Colonic mucosa (tissue), 4 donors: ENCODE data around the gene CTNNB1. TPM values are rescaled to one million over a fixed set of nuclear protein-coding genes. Genes with fewer than 3 reads are reported as not detected.

Source experiments
- DNase-seq: peaks from one replicate; pipeline ENCODE4 v3.0.0-alpha.2; 2020
- H3K27ac ChIP-seq: fragments of 200-600 bp; one replicate; pipeline ENCODE4 v1.8.0; 2021
- H3K27me3 ChIP-seq: fragments of 200-600 bp; one replicate; pipeline ENCODE4 v1.8.0; 2021
- H3K36me3 ChIP-seq: fragments of 200-600 bp; one replicate; pipeline ENCODE4 v1.8.0; 2021
- H3K4me1 ChIP-seq: fragments of 200-600 bp; one replicate; pipeline ENCODE4 v1.8.0; 2021; ENCODE audit warnings: mild to moderate bottlenecking
- H3K4me3 ChIP-seq: fragments of 200-600 bp; one replicate; pipeline ENCODE4 v1.8.0; 2021
- H3K9ac ChIP-seq, 2 donors: one replicate each; pipeline ENCODE4 v1.7.0; 2013; ENCODE audit warnings: control low read depth in 2 of 2, low read depth in 2 of 2, low read length in 2 of 2
- H3K9me3 ChIP-seq: fragments of 200-600 bp; one replicate; pipeline ENCODE4 v1.8.0; 2021
- intact Hi-C: fragments of 100-400 bp; cut with DNase I; formaldehyde crosslinking; loops from one replicate; pipeline ENCODE4 v1.14.1; 2022
- total RNA-seq, 2 donors: library from RNA; stranded (reverse); fragmentation: NEBNext Ultra II Directional in 1 of 2; extraction: Animal tissue kit (Norgen Biotek cat#: 25700) in 1 of 2; gene quantifications; one replicate each; pipeline ENCODE4 v1.2.1, GENCODE V29; 2021
- TF ChIP-seq, protein P1 (sequence below): fragments of 200-600 bp; IDR thresholded peaks from one replicate; pipeline ENCODE4 v1.8.0; 2022; ENCODE audit warnings: antibody characterized with exemption, mild to moderate bottlenecking
- donor health status: healthy.
- donor health status: DM: no; HTN: no; CAD: no.
- donor health status: DM: no; HTN: no; CAD: no.

The CTNNB1 gene
- total RNA-seq, 2 donors from 2014 or later: 403 to 426 TPM

DNA sequence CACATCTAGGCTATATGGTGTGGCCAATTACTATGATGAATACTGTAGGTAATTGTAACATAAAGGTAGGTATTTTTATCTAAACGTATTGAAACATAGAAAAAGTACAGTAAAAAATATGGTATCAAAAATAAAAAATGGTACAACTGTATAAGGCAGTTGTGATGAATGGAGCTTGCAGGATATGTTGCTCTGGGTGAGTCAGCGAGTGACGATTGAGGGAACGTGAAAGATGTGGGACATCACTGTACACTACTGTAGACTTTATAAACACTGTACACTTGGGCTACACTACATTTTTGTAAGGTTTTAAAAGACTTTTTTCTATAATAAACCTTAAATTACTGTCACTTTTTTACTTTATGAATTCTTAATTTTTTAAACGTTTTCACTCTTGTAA lies 10.3 kb downstream of the CTNNB1 start:
- H3K9me3 ChIP-seq: no peaks in the 10 kb centered on the region
- peaks cover 7% of the 10 kb centered on the region for H3K4me1 ChIP-seq
- H3K4me3 ChIP-seq: no peak overlapping the region
- DNase-seq: no peak
- no peaks in the 10 kb centered on the region for H3K36me3 ChIP-seq
- H3K27me3 ChIP-seq: no peaks in the 10 kb centered on the region
- intact Hi-C loops: loop anchor here (10.0 kb wide), 3 partner anchors 235 to 625 kb away; no protein-coding TSS in a partner anchor
- no peak overlapping the region for H3K9ac ChIP-seq
- TF ChIP-seq, protein P1, sequence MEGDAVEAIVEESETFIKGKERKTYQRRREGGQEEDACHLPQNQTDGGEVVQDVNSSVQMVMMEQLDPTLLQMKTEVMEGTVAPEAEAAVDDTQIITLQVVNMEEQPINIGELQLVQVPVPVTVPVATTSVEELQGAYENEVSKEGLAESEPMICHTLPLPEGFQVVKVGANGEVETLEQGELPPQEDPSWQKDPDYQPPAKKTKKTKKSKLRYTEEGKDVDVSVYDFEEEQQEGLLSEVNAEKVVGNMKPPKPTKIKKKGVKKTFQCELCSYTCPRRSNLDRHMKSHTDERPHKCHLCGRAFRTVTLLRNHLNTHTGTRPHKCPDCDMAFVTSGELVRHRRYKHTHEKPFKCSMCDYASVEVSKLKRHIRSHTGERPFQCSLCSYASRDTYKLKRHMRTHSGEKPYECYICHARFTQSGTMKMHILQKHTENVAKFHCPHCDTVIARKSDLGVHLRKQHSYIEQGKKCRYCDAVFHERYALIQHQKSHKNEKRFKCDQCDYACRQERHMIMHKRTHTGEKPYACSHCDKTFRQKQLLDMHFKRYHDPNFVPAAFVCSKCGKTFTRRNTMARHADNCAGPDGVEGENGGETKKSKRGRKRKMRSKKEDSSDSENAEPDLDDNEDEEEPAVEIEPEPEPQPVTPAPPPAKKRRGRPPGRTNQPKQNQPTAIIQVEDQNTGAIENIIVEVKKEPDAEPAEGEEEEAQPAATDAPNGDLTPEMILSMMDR: no peak
- H3K27ac ChIP-seq: no peak overlapping the region

DNA sequence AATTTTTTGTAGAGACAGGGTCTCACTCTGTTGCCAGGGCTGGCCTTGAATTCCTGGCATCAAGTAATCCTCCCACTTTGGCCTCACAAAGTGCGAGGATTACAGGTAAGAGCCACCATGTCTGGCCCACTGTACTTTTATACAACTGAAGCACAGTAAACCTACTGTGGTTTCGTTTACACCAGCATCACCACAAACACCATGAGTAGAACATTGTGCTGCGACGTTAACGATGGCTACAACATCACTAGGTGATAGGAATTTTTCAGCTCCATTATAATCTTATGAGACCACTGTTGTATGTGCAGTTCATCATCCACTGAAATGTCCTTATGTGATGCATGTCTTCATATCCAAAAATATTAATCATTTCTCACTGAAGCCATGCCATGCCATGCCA lies 11.7 kb downstream of the CTNNB1 start:
- H3K27ac ChIP-seq: no peak overlapping the region

DNA sequence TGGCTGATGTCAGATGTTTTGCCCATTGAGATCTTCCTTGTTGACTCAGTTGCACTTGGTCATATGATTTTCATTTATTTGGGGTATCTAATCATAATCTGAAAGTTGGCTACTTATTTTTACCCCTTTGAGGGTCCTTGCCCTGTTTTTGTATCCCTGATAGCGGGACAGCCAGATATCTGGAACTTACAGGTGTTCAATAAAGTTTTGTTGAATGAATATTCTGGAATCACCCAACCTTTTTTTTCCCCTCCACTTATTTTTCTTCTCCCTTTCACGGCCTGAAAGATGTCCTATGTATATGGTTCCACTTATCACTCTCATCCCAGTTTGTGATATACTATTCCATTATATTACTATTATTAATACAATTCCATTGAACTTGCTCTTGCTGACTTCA lies 12.8 kb downstream of the CTNNB1 start:
- Histone ChIP-seq H3K27ac (no peak overlapping the region), H3K36me3 (no peaks in the 10 kb centered on the region), H3K4me3 (no peak overlapping the region), H3K27me3 (no peaks in the 10 kb centered on the region), H3K4me1 (peaks cover 3% of the 10 kb centered on the region), H3K9ac (no peak overlapping the region), H3K9me3 (no peaks in the 10 kb centered on the region)
- DNase-seq: no peak
- TF ChIP-seq, protein P1: no peak
- intact Hi-C loops: loop anchor here (10.0 kb wide), 1 partner anchor 627 kb away; no protein-coding TSS in a partner anchor

More for the DNA sequence above, 11.7 kb downstream of the CTNNB1 start:
- Histone ChIP-seq H3K27me3 (no peaks in the 10 kb centered on the region), H3K36me3 (no peaks in the 10 kb centered on the region), H3K9ac (no peak overlapping the region), H3K9me3 (no peaks in the 10 kb centered on the region), H3K4me3 (no peak overlapping the region), H3K4me1 (peaks cover 7% of the 10 kb centered on the region)
- TF ChIP-seq, protein P1: no peak
- no peak for DNase-seq
- intact Hi-C loops: loop anchor here (10.0 kb wide), 1 partner anchor 626 kb away; no protein-coding TSS in a partner anchor

DNA sequence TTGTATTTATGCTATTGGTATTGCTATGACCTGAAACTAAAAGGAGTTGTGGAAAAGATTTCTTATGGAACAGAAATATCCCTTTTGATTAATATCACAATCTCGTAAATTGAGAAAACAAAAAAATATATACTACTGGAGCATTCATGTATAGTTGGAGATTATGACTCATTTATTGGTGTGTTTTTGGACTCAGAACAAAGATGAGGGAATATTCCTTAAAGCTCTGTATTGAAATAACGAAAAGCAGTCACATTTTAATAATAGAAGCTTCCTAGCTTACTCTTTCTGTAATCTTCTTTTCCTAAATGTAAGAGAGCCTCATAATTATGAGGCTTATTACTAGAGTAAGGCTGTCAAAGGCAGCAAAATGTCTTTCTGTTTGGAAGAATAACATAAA lies 14.3 kb downstream of the CTNNB1 start:
- TF ChIP-seq, protein P1: no peak
- intact Hi-C loops: loop anchor here (10.0 kb wide), 1 partner anchor 629 kb away; no protein-coding TSS in a partner anchor
- peaks cover 3% of the 10 kb centered on the region for H3K4me1 ChIP-seq
- H3K4me3 ChIP-seq: no peak overlapping the region
- H3K9me3 ChIP-seq: no peaks in the 10 kb centered on the region
- H3K9ac ChIP-seq: no peak overlapping the region
- DNase-seq: no peak
- H3K27ac ChIP-seq: no peak overlapping the region
- no peaks in the 10 kb centered on the region for H3K27me3 ChIP-seq
- H3K36me3 ChIP-seq: no peaks in the 10 kb centered on the region

DNA sequence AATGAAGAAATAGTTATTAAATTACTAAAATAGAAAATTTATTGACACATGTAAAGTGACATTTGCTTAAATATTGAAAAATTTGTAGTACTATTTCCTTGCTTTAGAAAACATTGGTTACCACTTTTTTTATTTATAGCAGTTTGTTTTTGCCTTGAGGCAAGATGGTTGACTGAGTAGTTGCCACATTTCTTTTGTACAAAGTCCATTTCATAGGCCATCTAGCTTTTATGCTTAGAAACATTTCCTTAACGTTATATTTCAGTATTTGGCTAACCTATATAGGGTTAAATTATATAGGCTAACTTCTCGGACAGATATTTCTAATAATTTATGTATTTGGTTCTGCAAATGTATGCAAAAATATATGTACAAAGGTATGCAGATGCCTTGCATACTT lies 17.1 kb downstream of the CTNNB1 start:
- H3K9me3 ChIP-seq: no peaks in the 10 kb centered on the region
- no peak for DNase-seq
- intact Hi-C loops: loop anchor here (10.0 kb wide), 1 partner anchor 632 kb away; no protein-coding TSS in a partner anchor
- H3K27me3 ChIP-seq: no peaks in the 10 kb centered on the region
- H3K9ac ChIP-seq: no peak overlapping the region
- H3K36me3 ChIP-seq: no peaks in the 10 kb centered on the region
- TF ChIP-seq, protein P1: no peak
- no peak overlapping the region for H3K27ac ChIP-seq
- peaks cover 3% of the 10 kb centered on the region for H3K4me1 ChIP-seq
- H3K4me3 ChIP-seq: no peak overlapping the region
